ENCODE measurements around the gene KRTAP22-2.

- TF ChIP-seq POLR2AphosphoS5 (IDR thresholded peaks at IDR 0.05) (no peak), POLR2A (IDR thresholded peaks at IDR 0.05) (no peak)
These were observed 12.4 kb downstream of the KRTAP22-2 start for GRCh38 chr21:30577766-30578165.
